NCI-H187 (cell line): ENCODE data around the gene STRADB.
"Not testable (repeated sequence)": the region's sequence is repeated elsewhere in the genome, so short reads cannot be mapped to it uniquely, and the experiment has no call there.

Source experiments
- DNase-seq, 2 experiments: peaks; one replicate each; lab custom pipeline; 2025; lab: John Stamatoyannopoulos, UW

The STRADB gene

DNA sequence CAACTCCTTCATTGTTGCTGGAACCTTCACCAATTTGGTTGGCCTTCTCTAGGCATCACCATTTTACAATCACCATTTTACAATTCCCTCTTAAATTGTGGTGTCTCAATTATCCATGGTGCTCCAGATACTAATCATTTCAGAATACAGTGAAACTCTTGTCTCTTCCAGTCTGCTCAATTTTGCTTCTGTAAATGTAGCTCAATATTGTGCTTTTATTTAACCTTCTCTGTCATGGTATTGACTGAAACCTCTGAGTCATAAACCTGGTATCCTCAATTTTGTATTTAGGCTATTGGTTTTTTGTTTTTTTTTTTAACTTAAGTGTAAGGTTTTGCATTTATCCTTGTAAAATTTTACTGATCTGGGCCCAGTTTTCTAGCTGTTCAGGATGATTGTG is 16.1 kb downstream of the STRADB start:
- DNase-seq, result no peak

DNA sequence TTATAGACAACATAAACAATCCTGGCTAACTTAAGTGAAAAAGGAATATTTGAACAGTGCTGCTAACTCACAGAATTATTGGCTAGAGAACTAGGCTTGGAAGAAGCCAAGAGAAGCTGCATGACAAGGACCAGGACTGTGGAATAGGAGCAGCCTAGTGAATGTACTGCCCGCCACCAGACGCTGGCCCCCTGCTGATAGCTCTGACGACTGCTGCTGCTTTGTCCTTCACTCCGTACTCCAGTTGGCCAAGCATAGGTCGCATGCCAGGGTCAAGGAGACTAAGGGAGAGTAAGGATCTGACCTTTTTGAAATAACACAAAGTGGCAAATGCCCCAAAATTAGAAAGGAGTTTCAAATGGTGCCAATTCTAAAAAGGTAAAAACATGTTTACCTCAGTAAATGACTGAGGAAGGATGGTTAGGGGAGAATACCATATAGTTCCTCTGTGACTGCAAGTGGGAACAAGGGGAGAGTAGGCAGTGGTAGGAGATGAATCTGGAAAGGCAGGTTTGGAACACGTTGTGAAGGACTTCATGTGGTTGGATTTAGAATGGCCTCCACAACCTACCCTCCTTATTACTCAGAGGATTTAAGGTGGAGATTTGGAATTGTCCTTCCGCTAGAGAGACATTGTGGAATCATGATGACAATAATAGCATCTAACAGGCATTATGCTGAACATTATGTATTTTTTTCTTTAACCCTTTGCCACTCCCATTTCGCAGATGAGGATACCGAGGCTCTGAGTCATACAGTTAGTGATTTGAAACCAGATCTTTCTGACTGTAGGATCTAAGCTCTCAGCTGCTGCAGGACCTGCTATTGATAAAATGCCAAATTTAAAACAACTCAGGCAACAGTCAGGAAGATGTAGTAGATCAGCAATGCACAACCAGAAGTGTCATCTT is 19.5 kb downstream of the STRADB start:
- DNase-seq, result no peak

DNA sequence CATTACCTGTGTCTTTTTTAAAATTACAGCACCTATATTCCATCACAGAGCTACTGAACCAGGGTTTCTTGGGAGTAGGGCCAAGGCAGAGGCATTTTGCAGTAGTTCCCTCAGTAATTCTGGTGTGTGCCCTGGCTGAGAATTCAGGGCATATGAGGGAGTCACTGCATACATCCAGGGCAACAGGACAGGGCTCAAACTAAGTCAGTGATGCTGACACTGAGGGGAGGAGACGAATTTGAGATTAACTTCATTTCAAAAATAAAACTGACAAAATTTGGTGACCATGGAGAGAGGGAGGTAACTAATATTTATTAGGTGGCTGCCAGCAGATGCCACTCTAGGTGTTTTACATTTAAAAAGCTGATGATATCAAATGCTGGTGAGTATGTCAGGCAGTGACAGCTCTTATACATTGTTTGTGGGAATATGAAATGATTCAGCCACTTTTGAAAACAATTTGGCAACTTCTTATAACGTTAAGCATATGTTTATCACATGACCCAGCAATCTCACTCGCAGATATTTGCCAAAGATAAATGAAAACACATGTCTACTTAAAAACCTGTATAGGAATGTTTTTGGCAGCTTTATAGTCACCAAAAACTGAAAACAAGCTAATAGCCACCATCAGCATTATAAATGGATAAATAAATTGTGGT is 20.3 kb downstream of the STRADB start:
- DNase-seq, result no peak

- DNase-seq, result no peak
Observed at GRCh38 chr2:201472411-201472810, 20.9 kb downstream of the STRADB start.

DNA sequence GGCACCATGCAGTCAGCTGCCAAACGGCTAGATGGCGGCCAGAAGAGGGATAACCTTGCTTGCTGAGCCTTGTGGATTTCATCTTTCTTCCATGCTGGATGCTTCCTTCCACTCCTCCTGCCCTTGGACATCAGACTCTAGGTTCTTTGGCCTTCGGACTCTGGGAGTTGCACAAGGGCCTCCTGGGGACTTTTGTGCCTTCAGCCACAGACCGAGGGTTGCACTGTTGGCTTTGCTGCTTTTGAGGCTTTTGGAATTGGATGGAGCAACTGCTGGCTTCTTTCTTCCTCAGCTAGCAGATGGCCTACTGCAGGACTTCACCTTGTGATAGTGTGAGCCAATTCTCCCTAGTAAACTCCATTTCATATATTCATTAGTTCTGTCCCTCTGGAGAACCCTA is 31.0 kb downstream of the STRADB start:
- DNase-seq, result no peak

GRCh38 chr2:201483342-201483741 is 31.8 kb downstream of the STRADB start:
- DNase-seq, result no peak

DNA sequence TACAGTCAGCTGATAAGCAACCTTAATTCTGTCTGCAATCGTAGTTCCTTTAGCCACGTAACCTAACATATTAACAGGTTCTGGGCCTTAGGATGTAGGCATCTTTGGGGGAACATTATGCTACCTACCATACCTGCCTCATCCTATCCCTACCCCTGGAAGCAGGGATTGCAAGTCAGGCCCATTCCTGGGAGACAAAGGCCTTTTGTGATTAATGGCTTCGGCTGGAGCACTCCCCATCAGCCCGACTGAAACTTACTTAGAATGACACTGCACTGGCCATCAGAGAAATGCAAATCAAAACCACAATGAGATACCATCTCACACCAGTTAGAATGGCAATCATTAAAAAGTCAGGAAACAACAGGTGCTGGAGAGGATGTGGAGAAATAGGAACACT is 32.2 kb downstream of the STRADB start:
- DNase-seq, result not testable (repeated sequence)

- no peak for DNase-seq
Observed at GRCh38 chr2:201484805-201485204, 33.3 kb downstream of the STRADB start.

DNA sequence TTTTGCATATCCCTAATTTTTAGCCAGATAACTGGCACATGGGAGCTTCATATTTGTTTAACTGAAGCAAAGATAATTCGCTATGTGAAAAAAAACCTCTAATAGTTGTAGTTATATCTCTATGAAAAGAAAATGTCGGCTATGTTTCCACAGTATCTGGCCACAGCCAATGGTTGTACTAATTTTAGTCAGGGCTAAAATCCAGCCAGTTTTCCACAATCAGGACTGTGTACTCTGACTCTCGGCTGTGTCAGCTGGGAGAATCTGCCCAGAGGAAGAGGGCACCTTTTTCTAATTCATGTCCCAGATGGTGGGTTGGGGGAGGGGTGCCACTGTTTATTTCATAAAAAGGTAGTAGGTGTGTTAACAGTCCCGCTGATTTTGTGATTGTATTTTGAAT is 38.8 kb downstream of the STRADB start:
- DNase-seq, result no peak

- DNase-seq, result no peak
Observed at GRCh38 chr2:201496785-201497184, 45.2 kb downstream of the STRADB start.

GRCh38 chr2:201500534-201500933 is 49.0 kb downstream of the STRADB start:
- DNase-seq, result no peak

DNA sequence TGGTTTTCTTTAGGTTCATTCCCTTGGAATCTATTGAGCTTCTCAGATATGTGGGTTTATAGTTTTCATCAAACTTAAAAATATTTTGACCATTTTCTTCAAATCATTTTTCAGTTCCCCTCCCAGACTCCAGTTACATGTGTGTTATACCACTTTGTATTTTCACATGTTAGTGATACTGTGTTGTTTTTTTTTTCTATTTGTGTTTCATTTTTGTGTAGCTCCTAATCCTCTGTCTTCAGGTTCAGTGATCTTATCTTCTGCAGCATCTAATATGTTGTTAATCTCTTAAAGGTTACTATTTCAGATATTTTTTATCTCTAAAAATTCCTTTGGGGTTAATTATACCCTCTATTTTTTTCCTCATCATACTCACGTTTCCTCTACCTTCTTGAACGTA is 51.2 kb downstream of the STRADB start:
- DNase-seq, result no peak

DNA sequence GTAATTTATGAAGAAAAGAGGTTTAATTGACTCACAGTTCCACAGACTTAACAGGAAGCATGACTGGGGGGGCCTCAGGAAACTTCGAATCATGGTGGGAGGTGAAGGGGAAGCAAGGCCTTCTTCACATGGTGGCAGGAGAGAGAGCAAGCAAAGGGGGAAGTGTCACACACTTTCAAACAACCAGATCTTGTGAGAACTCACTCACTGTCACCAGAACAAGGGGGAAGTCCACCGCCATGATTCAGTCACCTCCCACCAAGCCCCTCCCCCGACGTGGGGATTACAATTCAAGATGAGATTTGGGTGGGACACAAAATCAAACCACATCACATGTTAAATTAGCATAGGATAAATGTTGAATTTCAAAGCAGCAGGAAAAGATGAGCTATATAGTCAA is 56.2 kb downstream of the STRADB start:
- DNase-seq, result no peak

- no peak for DNase-seq
Observed at GRCh38 chr2:201513271-201513670, 61.7 kb downstream of the STRADB start.

DNA sequence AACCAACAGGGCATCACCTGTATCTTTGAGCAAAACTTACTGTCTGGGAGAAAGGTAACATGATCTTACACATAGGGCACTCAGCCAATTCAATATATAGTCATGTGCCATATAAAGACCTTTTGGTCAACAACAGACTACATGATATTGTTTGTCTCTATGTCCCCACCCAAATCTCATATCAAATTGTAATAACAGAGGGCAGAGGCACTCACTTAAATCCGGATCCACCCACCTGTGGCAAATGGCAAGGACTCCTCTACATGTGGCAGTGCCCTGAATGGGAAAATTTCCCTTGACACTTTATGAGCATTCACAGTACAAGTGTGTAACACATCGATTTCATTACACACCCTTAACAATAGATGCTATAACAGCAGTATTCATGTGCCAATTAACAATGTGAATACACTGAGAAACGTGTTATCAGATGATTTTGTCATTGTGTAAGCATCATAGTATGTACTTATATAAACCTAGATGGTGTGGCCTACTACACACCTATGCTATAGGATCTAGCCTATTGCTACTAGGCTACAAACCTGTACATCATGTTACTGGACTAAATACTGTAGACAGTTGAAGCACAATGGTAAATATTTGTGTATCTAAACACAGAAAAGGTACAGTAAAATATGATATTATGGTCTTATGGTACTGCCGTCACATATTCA is 64.2 kb downstream of the STRADB start:
- no peak for DNase-seq

GRCh38 chr2:201517094-201517493 is 65.6 kb downstream of the STRADB start:
- no peak for DNase-seq

DNA sequence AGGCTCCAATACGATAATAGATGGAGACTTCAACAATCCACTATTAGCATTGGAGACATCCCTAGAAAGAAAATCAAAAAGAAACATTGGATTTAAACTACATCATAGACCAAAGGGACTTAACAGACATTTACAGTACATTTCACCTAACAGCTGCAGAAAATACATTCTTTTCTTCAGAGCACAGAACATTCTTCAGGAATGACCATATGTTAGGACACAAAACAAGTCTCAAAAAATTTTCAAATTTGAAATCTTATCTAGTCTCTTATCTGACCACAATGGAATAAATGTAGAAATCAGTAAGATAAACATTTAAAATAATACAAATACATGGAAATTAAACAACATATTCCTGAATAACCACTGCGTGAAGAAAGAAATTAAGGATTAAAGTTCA is 68.7 kb downstream of the STRADB start:
- no peak for DNase-seq

- no peak for DNase-seq
Observed at GRCh38 chr2:201522965-201523364, 71.4 kb downstream of the STRADB start.

DNA sequence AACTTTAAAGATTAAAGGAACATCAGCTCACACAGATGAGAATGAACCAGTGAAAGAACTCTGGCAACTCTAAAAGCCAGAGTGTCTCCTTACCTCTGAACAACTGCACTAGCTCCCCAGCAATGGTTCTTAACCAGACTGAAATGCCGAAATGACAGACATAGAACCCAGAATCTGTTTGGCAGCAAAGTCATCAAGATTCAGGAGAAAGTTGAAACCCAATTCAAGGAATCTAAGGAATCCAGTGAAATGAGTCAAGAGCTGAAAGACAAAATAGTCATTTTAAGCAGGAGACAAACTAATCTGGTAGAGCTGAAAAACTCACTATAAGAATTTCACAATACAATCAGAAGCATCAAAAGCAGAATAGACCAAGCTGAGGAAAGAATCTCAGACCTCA is 72.0 kb downstream of the STRADB start:
- DNase-seq, result no peak
